WERI-Rb-1 (cell line): ENCODE data around the gene DPPA2.

Source experiments
- DNase-seq: peaks from one replicate; pipeline ENCODE4 v3.0.0-alpha.2; 2020
- H3K27ac ChIP-seq: fragments of 250-450 bp; sonication (Bioruptor Pico); 2 replicates; pipeline ENCODE4 v1.5.1; 2020; ENCODE audit warnings: mild to moderate bottlenecking, moderate library complexity
- H3K27me3 ChIP-seq: fragments of 250-450 bp; sonication (Bioruptor Pico); 2 replicates; pipeline ENCODE4 v1.5.1; 2021; ENCODE audit warnings: mild to moderate bottlenecking, low read depth, moderate library complexity; ENCODE audit not compliant: insufficient read depth, severe bottlenecking
- H3K36me3 ChIP-seq: fragments of 250-450 bp; sonication (Bioruptor Pico); 2 replicates; pipeline ENCODE4 v1.5.1; 2020; ENCODE audit warnings: mild to moderate bottlenecking, moderate library complexity
- H3K4me3 ChIP-seq: 2 replicates; pipeline ENCODE4 v1.5.1; 2011; ENCODE audit warnings: low read depth, mild to moderate bottlenecking, control low read depth, low read length
- H3K9me3 ChIP-seq: fragments of 250-450 bp; sonication (Bioruptor Pico); 2 replicates; pipeline ENCODE4 v1.5.1; 2021; ENCODE audit warnings: mild to moderate bottlenecking, moderate library complexity; ENCODE audit not compliant: severe bottlenecking
- CTCF ChIP-seq: IDR thresholded peaks from 2 replicates; pipeline ENCODE4 v1.5.1; 2011; ENCODE audit warnings: low read depth, mild to moderate bottlenecking, control low read depth, inconsistent platforms, low read length

DPPA2 gene

GRCh38 chr3:109270779-109271178 lies 45.5 kb downstream of the DPPA2 start:
- Histone ChIP-seq H3K4me3 (no peak overlapping the region), H3K27ac (no peak overlapping the region), H3K9me3 (peaks cover 8% of the 10 kb centered on the region), H3K27me3 (no peaks in the 10 kb centered on the region), H3K36me3 (no peaks in the 10 kb centered on the region)
- no peak for TF ChIP-seq CTCF
- no peak for DNase-seq

GRCh38 chr3:109269577-109270275 lies 46.6 kb downstream of the DPPA2 start:
- H3K4me3 ChIP-seq = no peak overlapping the region
- DNase-seq = no peak
- no peak overlapping the region for H3K27ac ChIP-seq
- H3K9me3 ChIP-seq = peaks cover 8% of the 10 kb centered on the region
- H3K36me3 ChIP-seq = no peaks in the 10 kb centered on the region
- no peak for TF ChIP-seq CTCF
- no peaks in the 10 kb centered on the region for H3K27me3 ChIP-seq

- Histone ChIP-seq H3K4me3 (no peak overlapping the region), H3K27me3 (no peaks in the 10 kb centered on the region), H3K27ac (no peak overlapping the region), H3K36me3 (no peaks in the 10 kb centered on the region), H3K9me3 (peaks cover 8% of the 10 kb centered on the region)
- no peak for TF ChIP-seq CTCF
- DNase-seq = no peak
Observed at GRCh38 chr3:109268181-109268580, 48.1 kb downstream of the DPPA2 start.

GRCh38 chr3:109265295-109265694 lies 51.0 kb downstream of the DPPA2 start:
- no peak for TF ChIP-seq CTCF
- H3K9me3 ChIP-seq = peaks cover 8% of the 10 kb centered on the region
- no peak overlapping the region for H3K27ac ChIP-seq
- DNase-seq = no peak
- H3K4me3 ChIP-seq = no peak overlapping the region
- no peaks in the 10 kb centered on the region for H3K36me3 ChIP-seq
- H3K27me3 ChIP-seq = no peaks in the 10 kb centered on the region

- H3K36me3 ChIP-seq = no peaks in the 10 kb centered on the region
- no peak overlapping the region for H3K4me3 ChIP-seq
- H3K9me3 ChIP-seq = no peaks in the 10 kb centered on the region
- no peaks in the 10 kb centered on the region for H3K27me3 ChIP-seq
- no peak overlapping the region for H3K27ac ChIP-seq
- no peak for DNase-seq
- no peak for TF ChIP-seq CTCF
Observed at GRCh38 chr3:109257269-109257668, 59.0 kb downstream of the DPPA2 start.

- TF ChIP-seq CTCF = no peak
- Histone ChIP-seq H3K27me3 (no peaks in the 10 kb centered on the region), H3K36me3 (no peaks in the 10 kb centered on the region), H3K27ac (no peak overlapping the region), H3K4me3 (no peak overlapping the region), H3K9me3 (no peaks in the 10 kb centered on the region)
- no peak for DNase-seq
Observed at GRCh38 chr3:109254770-109255169, 61.5 kb downstream of the DPPA2 start.
